Measurements from ENCODE around the gene VPS8.
A peak's percentile ranks its signal among the peaks of the same experiment; 100 is the strongest.

The VPS8 gene, protein sequence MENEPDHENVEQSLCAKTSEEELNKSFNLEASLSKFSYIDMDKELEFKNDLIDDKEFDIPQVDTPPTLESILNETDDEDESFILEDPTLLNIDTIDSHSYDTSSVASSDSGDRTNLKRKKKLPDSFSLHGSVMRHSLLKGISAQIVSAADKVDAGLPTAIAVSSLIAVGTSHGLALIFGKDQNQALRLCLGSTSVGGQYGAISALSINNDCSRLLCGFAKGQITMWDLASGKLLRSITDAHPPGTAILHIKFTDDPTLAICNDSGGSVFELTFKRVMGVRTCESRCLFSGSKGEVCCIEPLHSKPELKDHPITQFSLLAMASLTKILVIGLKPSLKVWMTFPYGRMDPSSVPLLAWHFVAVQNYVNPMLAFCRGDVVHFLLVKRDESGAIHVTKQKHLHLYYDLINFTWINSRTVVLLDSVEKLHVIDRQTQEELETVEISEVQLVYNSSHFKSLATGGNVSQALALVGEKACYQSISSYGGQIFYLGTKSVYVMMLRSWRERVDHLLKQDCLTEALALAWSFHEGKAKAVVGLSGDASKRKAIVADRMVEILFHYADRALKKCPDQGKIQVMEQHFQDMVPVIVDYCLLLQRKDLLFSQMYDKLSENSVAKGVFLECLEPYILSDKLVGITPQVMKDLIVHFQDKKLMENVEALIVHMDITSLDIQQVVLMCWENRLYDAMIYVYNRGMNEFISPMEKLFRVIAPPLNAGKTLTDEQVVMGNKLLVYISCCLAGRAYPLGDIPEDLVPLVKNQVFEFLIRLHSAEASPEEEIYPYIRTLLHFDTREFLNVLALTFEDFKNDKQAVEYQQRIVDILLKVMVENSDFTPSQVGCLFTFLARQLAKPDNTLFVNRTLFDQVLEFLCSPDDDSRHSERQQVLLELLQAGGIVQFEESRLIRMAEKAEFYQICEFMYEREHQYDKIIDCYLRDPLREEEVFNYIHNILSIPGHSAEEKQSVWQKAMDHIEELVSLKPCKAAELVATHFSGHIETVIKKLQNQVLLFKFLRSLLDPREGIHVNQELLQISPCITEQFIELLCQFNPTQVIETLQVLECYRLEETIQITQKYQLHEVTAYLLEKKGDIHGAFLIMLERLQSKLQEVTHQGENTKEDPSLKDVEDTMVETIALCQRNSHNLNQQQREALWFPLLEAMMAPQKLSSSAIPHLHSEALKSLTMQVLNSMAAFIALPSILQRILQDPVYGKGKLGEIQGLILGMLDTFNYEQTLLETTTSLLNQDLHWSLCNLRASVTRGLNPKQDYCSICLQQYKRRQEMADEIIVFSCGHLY (N-terminal part only)

DNA sequence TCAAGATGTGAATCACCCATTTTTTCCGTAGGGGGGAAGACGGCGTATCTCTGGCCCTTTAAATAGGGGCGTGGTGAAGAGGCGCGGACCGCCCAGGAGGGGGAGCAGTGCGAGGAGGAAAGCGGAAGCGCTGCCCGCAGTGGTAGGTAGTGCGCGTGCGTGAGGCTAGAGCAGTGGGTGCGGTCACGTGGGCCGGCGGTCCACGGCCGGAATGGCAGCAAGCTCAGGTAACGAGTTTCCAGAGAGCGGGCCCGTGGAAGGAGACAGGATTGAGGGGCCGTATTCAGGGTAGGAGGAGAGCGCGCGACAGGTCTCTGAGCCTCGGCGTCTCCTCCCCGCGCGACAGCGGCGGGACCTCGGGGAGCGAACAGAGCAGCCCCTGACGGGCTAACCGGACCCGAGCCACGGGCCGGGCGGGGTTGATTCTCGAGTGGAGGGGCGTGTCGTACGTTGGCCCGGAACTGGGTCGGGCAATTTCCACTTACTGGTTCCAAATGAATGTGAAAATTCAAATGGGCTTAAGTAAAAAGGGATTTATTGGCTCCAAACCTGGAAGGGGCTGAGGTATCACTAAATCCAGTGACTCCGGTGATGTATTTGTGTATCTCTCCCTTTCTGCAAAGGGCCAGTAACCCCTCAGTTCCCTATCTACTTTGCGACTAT is at the start of gene VPS8:
VPS8 (plus strand) TSS at position 168 of the 663 bp plus-strand sequence. CDS start 12,467 bp downstream, outside the sequence.
- peak; percentile 96 for DNase-seq

DNA sequence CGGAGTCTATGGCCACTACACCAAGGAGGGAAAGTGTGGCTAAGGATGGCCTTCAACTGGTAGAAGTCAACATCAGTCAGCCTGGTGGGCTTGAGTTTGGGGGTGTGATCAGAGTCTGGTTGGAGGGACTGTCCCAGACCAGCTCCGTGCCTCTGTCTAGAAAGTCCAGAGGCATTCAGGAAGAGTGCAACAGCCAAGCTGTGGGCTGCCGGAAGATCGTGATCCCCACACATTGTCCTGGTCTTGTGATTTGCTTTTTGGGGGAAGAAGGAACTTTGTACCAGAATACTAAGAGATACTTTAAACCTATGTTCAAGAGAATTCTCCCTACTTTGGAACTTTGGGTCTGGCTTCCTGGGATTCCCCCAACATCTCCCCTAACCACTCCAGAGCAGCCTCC is 47.8 kb upstream of the VPS8 start:
- no peak for DNase-seq

DNA sequence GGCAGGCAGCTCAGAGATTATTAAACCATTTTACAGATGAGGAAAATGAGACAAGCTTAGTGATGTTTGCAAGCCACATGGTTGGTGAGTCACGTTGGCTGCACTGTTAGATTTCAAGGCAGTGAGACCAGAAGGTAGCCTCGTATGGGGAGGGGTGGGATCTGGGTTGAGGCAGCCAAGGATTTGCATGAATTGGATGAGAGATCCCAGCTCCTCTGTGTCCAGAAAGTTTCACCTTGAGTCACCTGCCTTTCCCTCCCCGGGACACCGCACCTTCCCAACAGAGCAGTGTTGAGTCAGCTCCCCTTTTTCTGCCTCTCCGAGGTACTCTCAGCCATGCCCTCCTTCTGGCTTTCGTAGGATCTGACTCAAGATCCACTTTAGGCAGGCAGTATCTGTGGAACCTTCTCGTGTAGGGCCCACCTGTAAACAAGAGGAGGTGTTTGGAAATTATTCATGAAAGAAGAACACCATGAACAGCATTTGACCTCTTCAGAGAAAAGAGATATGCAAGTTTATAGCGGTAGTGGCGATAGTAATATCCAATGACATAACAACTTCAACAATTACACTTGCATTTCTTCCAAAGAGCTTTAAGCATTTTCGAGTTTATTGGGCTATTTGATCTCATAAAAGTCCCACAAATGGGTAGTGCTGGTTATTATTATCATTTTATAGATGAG is 46.8 kb upstream of the VPS8 start:
- no peak for DNase-seq

DNA sequence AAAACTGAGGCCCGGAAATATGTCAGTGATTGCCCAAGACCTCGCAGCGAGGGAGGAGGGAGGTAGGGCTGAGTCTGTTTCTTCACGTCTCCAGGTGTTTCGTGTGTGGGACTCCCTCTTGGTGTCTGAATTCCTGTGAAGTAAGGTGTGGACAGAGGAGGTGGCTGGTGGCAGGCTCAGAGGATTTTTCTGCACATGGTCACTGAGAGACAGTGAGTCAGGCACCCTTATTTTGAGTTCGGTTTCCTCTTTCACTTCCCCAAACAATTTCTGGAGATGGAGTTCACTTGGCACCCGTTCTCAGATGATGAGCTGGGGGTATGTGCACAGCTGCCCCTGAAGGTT is 46.3 kb upstream of the VPS8 start:
- peak; percentile 13 for DNase-seq

DNA sequence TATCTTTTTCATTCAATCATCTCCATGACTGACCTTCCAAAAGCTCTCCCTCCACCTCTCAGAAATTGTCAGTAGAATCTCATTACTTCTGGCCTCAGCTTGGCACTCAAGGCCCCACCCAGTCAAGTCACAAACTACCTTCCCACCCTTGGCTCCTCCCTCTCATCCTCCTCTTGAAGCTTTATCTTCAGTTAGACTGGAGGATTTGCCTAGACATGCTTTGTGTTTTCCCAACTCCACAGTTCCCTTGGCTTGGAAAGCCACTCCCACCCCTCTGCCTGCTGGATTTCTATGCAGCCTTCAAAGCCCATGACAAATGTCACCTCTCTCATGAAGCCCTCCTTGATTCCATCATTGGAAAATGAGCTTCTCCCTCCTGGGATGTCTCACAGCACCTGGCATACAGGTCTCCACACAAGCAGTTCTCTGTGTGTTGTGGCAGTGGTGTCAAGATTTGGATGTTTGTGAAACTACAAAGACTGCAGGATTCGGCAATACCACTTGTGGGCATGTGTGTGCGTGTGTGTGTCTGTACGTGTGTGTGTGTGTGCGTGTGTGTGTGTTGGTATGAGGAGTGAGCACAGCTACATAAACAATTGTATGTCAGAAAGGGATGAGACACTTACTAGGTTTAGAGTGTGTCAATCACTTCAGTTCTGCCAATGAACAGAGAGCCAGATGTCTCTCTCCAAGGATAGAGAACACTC is 45.3 kb upstream of the VPS8 start:
- DNase-seq: peak; percentile 49

DNA sequence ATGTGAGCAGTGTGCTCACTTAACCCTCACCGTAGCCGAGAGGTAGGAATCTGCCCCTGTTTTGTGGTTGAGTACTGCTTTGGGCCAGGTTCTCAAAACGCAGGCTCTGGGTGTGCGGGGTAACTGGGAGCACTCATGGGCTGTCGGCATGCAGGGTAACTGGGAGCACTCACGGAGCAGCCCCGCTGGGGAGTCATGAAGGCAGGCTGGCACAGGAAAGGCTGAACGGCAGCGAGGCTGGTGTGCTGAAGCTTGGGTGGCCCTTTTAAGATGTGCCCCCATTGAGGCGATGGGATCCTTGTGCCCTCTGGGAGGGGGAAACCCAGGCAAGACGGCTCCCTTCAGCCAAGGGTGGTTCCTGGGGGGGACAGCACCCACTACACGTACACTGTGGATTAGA is 44.6 kb upstream of the VPS8 start:
- no peak for DNase-seq

DNA sequence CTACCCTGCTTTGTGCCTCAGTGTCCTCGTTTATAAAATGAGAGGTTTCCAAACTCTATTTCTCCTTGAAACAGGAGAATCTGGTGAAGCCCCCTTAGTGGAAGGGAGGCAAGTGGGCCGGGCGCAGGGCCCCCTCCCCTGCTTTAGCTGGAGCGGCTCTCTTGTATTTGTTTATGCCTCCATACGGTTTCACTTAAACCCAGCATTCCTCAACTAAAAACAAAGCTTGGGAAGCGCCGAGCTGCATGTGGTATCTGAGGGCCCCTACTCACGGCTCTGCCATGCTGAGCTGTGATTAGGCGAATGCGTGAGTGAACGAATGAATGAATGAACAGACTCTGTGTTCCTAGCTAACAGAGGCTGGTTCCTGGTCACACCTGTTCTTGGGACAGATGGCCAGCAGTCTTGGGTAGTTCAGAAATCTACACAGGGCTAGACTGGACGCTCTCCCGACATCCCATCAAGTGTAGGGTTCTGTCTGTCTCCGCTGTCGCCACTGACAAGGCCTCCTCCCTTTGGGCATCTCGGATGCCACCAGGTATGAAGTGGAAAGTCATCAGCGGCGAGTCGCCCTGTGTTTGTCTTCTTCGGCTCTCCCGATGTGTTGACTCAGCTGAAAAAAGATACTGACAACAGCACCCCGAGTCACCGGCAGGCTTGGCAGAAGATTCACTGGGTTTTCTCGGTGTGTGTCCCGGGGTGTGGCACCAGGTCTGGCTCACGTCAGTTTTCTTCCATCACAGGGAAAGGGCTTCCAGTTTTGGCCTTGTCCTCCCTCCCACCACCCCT is 42.4 kb upstream of the VPS8 start:
- DNase-seq: no peak

DNA sequence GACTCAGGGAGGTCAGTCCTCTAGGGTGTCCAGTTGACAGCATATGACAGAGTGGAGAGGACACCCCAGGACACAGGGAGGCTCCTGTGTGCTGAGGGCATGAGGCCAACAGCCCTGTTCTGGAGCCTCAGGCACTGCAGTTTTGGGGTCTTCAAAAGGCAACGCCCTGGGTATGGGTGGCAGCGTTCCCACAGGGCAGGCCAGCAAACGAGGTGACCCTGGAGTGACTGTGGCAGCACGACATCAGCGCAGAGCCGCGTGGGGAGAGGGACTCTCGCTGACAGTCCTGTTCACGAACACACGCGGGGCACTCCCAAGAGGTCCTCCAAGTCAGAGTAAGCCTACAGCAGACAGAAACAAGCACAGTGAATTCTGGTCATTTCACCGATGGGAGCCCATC is 41.4 kb upstream of the VPS8 start:
- no peak for DNase-seq

DNA sequence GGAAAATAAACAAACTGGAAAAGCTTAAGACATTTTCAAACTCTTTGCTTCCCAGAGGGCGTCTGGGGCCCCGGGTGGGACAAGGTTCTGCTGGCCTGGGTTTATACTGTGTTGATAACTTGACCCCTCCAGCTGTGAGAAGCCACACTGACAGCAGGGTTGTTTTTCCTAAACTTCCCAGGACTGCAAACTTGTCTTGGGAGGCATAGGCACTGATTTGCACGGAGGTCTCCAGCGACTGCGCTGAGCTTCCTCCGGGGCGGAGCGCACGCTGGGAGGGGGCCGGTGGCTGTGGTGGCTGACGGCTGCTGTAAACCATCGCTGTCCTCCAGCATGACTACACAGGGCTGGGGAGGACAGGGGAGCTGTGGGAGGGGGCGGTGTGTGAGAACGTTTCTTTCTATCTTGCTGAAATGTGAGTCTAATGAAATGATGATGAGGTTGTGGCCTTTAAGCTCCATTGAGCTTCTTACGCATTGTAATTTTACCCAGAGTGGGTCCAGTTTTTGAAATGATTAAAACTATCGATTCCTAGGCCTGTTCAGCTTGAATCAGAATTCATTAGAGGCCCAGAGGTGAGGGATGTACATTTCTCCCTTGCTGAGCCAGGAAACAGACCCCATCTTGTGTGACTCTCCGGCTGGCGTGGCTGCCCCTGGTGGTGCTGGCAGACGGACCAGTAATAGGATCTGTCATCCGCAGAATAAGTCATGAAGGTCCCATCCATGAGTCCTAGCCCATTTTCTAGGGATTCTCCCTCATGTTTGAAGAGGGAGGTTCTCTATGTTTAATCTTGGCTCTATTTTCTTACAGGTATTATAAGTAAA is 40.5 kb upstream of the VPS8 start:
- DNase-seq: no peak

DNA sequence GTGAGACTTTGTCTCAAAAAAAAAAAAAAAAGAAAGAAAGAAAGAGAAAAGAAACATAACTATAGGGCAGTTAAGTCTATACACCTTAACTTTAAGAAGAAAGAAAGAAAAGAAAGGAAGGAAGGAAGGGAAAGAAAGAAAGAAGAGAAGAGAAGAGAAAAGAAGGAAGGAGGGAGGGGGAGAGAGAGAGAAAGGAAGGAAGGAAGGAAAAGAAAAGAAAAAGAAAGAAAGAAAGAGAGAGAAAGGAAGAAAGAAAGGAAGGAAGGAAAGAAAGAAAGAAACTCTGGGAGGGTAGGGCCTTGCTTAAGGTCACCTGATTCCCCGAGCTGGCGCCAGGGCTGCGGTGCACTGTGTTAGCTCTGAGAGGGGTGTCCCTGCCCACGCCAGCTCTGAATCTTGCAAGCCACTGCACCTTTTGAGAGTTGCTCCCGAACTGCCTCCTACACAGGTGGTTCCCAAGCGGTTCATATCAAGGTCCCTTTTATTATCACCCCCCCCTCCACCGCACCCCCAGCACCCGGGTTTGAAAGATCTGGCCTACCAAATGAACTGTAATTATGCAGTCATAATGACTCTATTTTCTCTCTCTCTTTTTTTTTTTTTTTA is 39.2 kb upstream of the VPS8 start:
- DNase-seq: no peak

DNA sequence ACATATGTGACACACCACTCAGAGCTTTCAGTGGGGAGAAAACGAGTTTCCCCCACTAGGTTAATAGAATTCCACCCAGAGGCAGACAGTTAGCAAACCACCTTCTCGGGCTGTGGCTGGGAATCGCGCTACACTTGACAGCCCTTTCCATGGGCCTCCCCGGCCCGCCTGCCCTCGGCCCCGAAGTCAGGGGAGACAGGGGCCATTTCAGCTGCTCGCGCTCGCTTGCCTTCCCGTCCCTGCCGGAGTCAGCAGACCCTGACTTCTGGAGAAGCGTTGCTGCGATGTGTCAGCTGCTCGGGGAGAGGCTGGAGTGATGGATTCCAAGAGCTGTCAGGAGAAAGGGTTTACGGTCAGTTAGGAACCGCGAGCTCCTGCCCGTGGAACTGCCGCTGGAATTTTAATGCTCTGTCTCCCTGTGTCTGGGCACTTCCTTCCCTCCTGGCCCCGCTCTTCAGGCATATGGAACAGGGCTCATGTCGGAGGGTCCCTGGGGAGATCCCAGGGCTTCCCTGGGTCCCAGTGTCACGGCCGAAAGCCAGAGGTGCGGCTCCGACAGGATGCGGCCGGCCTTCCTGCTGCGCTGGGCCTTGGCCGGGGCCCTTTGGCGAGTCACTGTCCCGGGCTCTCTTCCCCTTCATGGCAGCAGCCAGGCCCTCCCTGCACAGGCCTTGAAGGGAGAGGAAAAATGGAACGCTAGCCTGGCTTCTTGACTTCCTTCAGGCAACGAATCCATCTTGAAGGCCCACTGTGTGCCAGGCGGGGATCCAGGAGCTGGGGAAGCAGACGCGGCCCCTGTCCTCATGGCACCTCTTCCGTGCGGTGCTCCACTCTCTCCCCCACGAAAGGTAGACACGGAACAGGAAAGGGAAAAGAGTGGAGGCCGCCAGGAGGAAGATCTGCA is 38.4 kb upstream of the VPS8 start:
- no peak for DNase-seq

DNA sequence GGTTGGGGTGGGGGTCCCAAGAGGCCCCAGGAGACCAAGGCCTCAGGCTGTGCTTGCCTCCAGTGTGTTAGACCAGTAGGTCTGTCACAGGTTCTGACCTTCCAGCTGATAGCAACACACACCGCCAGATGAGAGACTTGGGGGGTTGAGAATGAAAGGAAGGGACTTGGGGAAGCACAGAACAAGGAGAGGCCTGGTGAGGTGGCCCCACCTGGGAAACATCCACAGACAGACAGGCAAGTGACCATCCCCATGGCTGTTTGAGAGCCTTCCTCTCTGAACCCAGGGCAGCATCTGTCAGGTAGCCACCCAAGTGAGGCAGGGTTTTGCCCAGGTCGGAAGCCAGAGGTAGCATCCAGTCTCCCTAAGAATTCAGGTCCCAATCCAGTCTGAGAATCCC is 35.0 kb upstream of the VPS8 start:
- no peak for DNase-seq

DNA sequence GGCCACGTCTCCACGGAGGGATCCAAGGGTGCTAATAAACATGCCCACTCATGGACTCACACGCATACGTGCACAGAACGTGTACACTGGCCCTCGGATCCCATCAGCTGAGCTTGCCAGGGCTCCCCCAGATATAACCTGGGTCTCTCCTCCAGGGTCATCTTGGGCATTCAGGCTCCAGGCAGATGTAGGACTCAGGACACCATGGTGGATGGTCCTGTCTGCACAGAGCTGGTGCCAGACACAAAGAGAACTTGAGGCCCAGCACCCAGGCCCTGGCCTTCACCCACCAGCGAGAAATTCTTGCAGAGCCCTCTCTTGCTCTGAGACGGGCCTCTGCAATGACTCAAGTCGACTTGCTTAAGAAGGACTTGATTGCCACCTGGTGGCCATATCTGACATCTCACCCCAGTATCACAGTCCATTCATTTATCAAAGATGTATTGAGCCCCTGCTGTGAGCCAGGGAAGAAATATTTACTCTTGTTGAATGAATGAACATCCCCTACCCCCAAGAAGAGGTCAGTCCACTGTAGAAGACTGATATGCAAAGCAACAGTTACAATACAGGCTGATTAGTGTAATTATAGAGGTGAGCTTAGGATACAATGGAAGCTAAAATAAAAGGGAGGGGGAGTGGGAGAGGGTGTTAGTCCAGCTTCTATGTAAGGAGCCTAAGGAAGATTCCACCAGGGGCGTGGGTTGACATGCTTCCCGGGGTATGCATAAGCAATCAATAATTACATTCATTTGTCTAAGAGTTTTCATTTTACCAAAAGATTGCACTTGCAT is 34.2 kb upstream of the VPS8 start:
- peak; percentile 91 for DNase-seq

DNA sequence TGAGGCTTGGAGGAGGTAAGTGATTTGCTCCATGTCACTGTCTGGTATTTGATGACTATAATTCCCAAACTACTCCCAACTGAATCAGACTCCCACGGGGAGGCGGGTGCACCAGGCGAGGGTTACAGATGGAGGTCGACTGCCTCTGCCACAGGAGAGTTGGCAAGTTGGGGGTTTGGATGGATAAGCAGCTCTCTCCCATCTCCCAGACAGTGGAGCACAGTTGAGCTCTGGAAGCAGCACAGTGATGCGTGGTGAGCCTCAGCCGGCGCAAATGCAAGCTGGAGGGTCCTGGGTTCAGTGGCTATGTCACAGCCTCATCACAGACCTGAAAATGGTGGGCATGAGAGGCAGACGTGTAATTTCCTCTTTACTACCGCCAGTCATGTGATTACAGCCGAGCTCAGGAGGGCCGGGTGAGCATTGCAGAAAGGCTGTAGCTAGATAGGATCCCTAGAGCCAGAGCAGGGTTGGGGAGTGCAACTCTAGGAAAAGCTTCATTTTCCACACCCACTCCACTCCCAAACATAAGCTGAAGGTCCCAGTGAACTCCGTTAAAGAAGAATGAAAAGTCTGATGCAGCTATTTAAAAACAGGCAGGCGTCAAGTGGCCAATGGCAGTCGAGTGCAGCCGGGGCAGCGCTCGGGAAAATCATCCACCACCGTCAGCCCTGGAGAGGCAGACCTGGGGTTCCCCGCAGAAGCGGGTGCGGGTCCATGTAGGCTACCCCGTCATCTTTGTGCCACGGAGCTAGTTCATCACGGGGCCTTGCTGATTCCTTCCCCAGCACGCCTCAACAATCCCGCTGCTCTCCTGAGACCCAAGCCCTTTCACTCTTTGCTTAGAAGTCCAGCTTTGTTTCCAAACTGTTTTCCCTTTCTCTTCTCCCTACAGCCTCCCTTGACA is 33.3 kb upstream of the VPS8 start:
- no peak for DNase-seq

DNA sequence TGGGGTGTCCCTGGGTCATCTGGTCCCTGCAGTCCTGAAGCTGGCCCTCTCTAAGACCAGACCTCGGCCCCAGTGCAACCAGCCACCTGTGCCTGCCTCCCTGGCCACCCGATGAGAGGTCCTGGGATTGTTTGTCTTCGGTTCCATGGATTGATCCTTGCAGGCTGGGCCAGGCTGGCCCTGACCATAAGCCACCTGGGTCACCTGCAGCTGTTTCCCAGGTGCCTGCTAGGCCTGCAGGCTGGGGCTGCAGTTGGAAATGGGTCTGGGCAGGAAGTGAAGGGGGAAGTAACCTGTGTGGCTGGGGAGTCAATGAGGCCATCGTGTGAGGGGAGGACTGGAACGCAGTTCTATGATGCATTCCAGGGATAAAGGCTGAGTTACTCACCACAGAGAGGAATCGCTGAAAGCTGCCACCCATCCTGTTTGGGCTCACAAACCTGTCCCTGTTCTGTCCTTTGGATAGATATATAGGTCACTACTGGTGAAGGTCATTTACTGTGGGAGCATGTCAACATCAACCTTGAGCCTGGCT is 30.9 kb upstream of the VPS8 start:
- DNase-seq: peak; percentile 52

DNA sequence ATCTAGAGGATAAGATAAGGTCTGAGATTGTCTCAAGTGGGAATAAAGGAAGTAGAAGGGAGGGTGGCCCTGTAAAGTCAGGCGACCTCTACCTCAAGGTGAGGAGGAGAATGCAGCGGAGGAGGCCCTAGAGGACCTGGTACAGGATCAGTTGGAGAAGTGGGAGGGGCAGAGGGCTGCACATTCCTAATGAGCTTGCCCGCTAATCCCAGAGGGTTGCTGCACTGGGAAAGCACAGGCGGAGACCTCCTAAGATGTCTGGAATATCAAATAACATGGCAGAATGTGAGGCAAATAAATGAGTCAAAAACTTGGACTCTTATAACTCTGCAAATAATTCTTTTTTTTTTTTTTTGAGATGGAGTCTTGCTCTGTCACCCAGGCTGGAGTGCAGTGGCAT is 30.2 kb upstream of the VPS8 start:
- DNase-seq: no peak

Measured in EL (cell line).